Progenitor cell of endocrine pancreas (in vitro differentiated cells): ENCODE results near the gene PGD. TPM values are rescaled to one million over a fixed set of nuclear protein-coding genes. Genes with fewer than 3 reads are reported as not detected.
A peak's percentile ranks its signal among the peaks of the same experiment; 100 is the strongest.

Experiments used
- DNase-seq: peaks from one replicate; pipeline ENCODE4 v3.0.0; 2021; ENCODE audit warnings: low spot score; ENCODE audit not compliant: unreplicated experiment
- H3K27ac Mint-ChIP-seq: 2 replicates; pipeline ENCODE4 v1.8.0; 2021; ENCODE audit warnings: mild to moderate bottlenecking, moderate library complexity, mixed read lengths
- H3K27me3 Mint-ChIP-seq: 2 replicates; pipeline ENCODE4 v1.8.0; 2021; ENCODE audit warnings: mixed read lengths
- H3K36me3 Mint-ChIP-seq: 2 replicates; pipeline ENCODE4 v1.8.0; 2022; ENCODE audit warnings: mixed read lengths; ENCODE audit not compliant: insufficient read depth
- H3K4me1 Mint-ChIP-seq: 2 replicates; pipeline ENCODE4 v1.8.0; 2021; ENCODE audit warnings: low read depth, mixed read lengths
- H3K4me3 Mint-ChIP-seq: 2 replicates; pipeline ENCODE4 v1.8.0; 2021; ENCODE audit warnings: low read depth, mild to moderate bottlenecking, moderate library complexity, mixed read lengths
- H3K9me3 Mint-ChIP-seq: 2 replicates; pipeline ENCODE4 v1.8.0; 2021; ENCODE audit warnings: low read depth, mixed read lengths
- CTCF ChIP-seq: fragments of 200-600 bp; sonication (generic); IDR thresholded peaks from one replicate; pipeline ENCODE4 v1.5.0; 2021; ENCODE audit warnings: antibody characterized with exemption, mild to moderate bottlenecking; ENCODE audit not compliant: unreplicated experiment
- total RNA-seq: library from RNA; stranded (reverse); gene quantifications from 2 replicates; pipeline ENCODE4 v1.2.1, GENCODE V29; 2021

PGD gene
- total RNA-seq, 1 donor from 2014 or later, result 263 TPM

- Mint-ChIP-seq H3K36me3 (peaks cover 15% of the 10 kb centered on the region), H3K9me3 (no peaks in the 10 kb centered on the region), H3K4me1 (peaks cover 14% of the 10 kb centered on the region), H3K4me3 (peak overlapping the region; percentile 95), H3K27ac (peak overlapping the region; percentile 93), H3K27me3 (no peaks in the 10 kb centered on the region)
- TF ChIP-seq CTCF, result no peak
- no peak for DNase-seq
Measured at GRCh38 chr1:10399444-10399941, 629 bp downstream of the PGD start.

DNA sequence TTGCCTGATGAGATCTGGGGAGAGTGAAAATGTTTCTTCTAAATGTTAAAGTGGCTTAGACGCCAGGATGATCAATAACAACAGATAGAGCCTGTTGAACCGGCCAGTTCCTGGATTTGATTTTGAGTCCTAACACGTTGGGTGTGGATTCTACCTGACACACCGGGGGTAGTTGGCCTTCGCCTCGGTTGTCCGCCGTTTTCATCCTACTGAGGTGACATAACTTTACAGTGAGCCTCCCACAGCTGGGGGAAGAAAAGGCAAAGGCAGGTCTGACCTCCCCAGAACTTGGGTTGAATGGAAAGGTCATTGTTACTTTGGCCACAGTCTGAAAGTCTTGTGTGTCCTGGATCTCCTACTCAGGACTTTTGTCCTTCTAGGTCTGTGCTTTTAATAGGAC, 1.1 kb downstream of the PGD start:
- Mint-ChIP-seq H3K4me3 (peak overlapping the region; percentile 95), H3K27me3 (no peaks in the 10 kb centered on the region), H3K4me1 (peaks cover 14% of the 10 kb centered on the region), H3K36me3 (peaks cover 18% of the 10 kb centered on the region), H3K27ac (peak overlapping the region; percentile 93), H3K9me3 (no peaks in the 10 kb centered on the region)
- no peak for TF ChIP-seq CTCF
- DNase-seq, result no peak

DNA sequence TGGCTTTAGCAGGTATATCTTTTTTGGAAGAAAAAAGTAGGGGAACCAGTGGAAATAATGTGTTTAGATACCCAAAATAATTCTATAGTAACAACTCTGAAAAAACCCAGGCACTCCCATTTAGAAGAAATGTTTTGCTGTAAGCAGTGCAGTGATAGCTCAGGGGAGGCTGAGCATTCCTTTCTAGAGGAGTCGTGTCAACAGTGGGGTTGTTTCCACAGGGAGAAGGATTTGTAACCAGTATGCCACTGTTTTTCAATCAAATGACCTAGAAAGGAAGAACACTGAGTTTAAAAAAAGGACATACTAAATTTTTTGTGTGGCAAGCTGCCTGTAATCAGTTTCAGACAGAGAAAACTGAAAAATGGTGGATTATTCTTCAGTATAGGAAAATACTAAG, 2.4 kb downstream of the PGD start:
- peaks cover 18% of the 10 kb centered on the region for H3K36me3 Mint-ChIP-seq
- no peaks in the 10 kb centered on the region for H3K9me3 Mint-ChIP-seq

GRCh38 chr1:10402729-10403274, 3.9 kb downstream of the PGD start:
- no peak for TF ChIP-seq CTCF
- peaks cover 14% of the 10 kb centered on the region for H3K4me1 Mint-ChIP-seq
- H3K9me3 Mint-ChIP-seq, result no peaks in the 10 kb centered on the region
- no peak overlapping the region for H3K4me3 Mint-ChIP-seq
- H3K27ac Mint-ChIP-seq, result no peak overlapping the region
- no peak for DNase-seq
- no peaks in the 10 kb centered on the region for H3K27me3 Mint-ChIP-seq
- H3K36me3 Mint-ChIP-seq, result peaks cover 26% of the 10 kb centered on the region

More for the DNA sequence above, 2.4 kb downstream of the PGD start:
- peak overlapping the region; percentile 71 for H3K27ac Mint-ChIP-seq
- H3K4me3 Mint-ChIP-seq, result no peak overlapping the region
- no peak for DNase-seq
- peaks cover 14% of the 10 kb centered on the region for H3K4me1 Mint-ChIP-seq
- H3K27me3 Mint-ChIP-seq, result no peaks in the 10 kb centered on the region
- TF ChIP-seq CTCF, result no peak

- Mint-ChIP-seq H3K9me3 (no peaks in the 10 kb centered on the region), H3K4me3 (no peak overlapping the region), H3K27me3 (no peaks in the 10 kb centered on the region), H3K36me3 (peaks cover 34% of the 10 kb centered on the region), H3K4me1 (no peaks in the 10 kb centered on the region), H3K27ac (no peak overlapping the region)
- no peak for TF ChIP-seq CTCF
- no peak for DNase-seq
Measured at GRCh38 chr1:10407201-10407600, 8.3 kb downstream of the PGD start.
